ENCODE results near the gene ITGA2. TPM values are rescaled to one million over a fixed set of nuclear protein-coding genes. Genes with fewer than 3 reads are reported as not detected.

The ITGA2 gene
- total and polyA plus RNA-seq, 2 experiments from 2014 or later, result 2.5 to 10.2 TPM

DNA sequence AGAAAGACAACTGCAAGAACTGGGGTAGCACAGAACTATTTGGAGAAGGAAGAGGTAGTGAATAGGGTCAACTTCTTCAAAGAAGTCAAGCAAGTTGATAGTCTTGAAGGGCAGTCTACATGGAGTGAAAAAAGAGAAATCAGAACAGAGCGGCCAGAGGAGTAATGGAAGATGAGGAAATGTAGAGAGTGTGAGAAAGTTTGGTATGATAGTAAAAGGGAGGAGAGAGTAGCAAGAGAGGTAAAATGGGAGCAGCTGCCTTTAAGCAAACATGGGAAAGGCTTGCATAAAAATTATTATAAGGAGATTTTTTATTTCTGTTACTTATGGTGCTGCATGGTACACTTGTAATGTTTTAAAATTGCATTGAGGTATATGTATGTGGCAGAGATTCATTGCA lies 6.8 kb downstream of the ITGA2 start:
- Histone ChIP-seq H2AFZ (no peak overlapping the region), H3K4me1 (ENCODE audit: insufficient read depth) (no peaks in the 10 kb centered on the region), H3K9me3 (ENCODE audit: low read depth) (no peaks in the 10 kb centered on the region), H3K9me2 (replicated peaks; ENCODE audit: insufficient read depth) (no peaks in the 10 kb centered on the region), H3K4me3 (no peak overlapping the region), H3K27ac (no peak overlapping the region), H3K36me3 (replicated peaks; ENCODE audit: insufficient read depth, low read depth) (no peaks in the 10 kb centered on the region), H4K20me1 (ENCODE audit: insufficient read depth, poor library complexity, severe bottlenecking) (no peaks in the 10 kb centered on the region), H3K79me2 (peaks cover 17% of the 10 kb centered on the region), H3K27me3 (no peaks in the 10 kb centered on the region), H3K4me2 (no peak overlapping the region)
- 100% methylated on average over 1 of the region's 1 CpG for WGBS (ENCODE audit: low lambda C conversion rate, missing lambda C conversion rate)
- no peak for TF ChIP-seq EZH2phosphoT487 (IDR thresholded peaks at IDR 0.05; ENCODE audit: low read depth, severe bottlenecking, unreplicated experiment)
- TF ChIP-seq, protein P1, sequence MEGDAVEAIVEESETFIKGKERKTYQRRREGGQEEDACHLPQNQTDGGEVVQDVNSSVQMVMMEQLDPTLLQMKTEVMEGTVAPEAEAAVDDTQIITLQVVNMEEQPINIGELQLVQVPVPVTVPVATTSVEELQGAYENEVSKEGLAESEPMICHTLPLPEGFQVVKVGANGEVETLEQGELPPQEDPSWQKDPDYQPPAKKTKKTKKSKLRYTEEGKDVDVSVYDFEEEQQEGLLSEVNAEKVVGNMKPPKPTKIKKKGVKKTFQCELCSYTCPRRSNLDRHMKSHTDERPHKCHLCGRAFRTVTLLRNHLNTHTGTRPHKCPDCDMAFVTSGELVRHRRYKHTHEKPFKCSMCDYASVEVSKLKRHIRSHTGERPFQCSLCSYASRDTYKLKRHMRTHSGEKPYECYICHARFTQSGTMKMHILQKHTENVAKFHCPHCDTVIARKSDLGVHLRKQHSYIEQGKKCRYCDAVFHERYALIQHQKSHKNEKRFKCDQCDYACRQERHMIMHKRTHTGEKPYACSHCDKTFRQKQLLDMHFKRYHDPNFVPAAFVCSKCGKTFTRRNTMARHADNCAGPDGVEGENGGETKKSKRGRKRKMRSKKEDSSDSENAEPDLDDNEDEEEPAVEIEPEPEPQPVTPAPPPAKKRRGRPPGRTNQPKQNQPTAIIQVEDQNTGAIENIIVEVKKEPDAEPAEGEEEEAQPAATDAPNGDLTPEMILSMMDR (IDR thresholded peaks at IDR 0.05; ENCODE audit: poor library complexity), result no peak
- TF ChIP-seq EZH2 (IDR thresholded peaks at IDR 0.05; ENCODE audit: borderline replicate concordance), result no peak
- no peak for DNase-seq (ENCODE audit: low spot score)

DNA sequence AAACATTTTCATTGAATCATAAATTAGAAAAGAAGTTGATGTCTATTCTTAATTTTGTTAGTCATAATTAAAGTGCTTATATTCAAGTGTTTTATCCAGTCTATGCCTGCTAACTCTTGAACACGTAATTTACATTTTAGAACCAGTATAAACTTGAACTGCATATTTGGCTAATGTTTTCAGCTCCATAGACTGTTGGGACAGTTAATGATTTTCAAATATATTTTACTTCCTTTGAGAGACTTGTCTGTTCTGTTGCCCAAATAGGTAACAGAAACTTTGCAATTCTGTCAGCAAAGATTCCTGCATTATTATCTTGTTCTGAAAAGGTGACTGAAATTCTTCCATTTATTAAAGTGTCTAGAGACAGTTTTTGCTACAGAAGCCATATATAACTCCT lies 7.8 kb downstream of the ITGA2 start:
- peaks cover 8% of the 10 kb centered on the region for H3K79me2 ChIP-seq
- no peaks in the 10 kb centered on the region for H3K27me3 ChIP-seq
- H3K9me3 ChIP-seq (ENCODE audit: low read depth), result no peaks in the 10 kb centered on the region
- H3K4me1 ChIP-seq (ENCODE audit: insufficient read depth), result no peaks in the 10 kb centered on the region
- H3K36me3 ChIP-seq (replicated peaks; ENCODE audit: insufficient read depth, low read depth), result no peaks in the 10 kb centered on the region
- peak overlapping the region; percentile 48 for H3K27ac ChIP-seq
- no peak overlapping the region for H3K4me3 ChIP-seq
- TF ChIP-seq, protein P1 (IDR thresholded peaks at IDR 0.05; ENCODE audit: poor library complexity), result no peak
- TF ChIP-seq EZH2phosphoT487 (IDR thresholded peaks at IDR 0.05; ENCODE audit: low read depth, severe bottlenecking, unreplicated experiment), result no peak
- no peak for DNase-seq (ENCODE audit: low spot score)
- H3K4me2 ChIP-seq, result peak overlapping the region; percentile 55
- H3K9me2 ChIP-seq (replicated peaks; ENCODE audit: insufficient read depth), result no peaks in the 10 kb centered on the region
- peak overlapping the region; percentile 12 for H2AFZ ChIP-seq
- WGBS (ENCODE audit: low lambda C conversion rate, missing lambda C conversion rate), result 68% methylated on average over 1 of the region's 1 CpG
- H4K20me1 ChIP-seq (ENCODE audit: insufficient read depth, poor library complexity, severe bottlenecking), result no peaks in the 10 kb centered on the region

DNA sequence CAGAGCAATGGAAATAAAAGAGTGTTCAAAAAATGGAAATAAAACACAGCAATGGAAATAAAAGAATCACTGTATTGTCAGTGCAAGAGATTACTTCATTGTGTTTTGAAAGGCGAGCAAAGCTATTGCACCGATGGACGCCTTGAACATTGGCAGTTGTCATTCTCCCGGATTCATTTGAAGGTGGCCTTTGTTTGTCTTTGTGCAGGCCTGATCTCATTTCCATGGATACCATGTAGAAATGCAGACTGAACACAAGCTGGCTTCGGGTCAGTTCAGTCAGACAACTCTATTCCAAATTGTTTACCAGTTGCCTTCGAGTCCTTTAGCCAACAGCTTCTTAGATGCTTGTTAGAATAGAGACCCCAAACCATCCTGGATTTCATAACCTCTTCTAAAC lies 8.3 kb downstream of the ITGA2 start:
- TF ChIP-seq, protein P1 (IDR thresholded peaks at IDR 0.05; ENCODE audit: poor library complexity), result no peak
- no peak for TF ChIP-seq EZH2phosphoT487 (IDR thresholded peaks at IDR 0.05; ENCODE audit: low read depth, severe bottlenecking, unreplicated experiment)
- H4K20me1 ChIP-seq (ENCODE audit: insufficient read depth, poor library complexity, severe bottlenecking), result no peaks in the 10 kb centered on the region
- no peaks in the 10 kb centered on the region for H3K9me3 ChIP-seq (ENCODE audit: low read depth)
- no peaks in the 10 kb centered on the region for H3K4me1 ChIP-seq (ENCODE audit: insufficient read depth)
- DNase-seq (ENCODE audit: low spot score), result peak; percentile 30
- no peaks in the 10 kb centered on the region for H3K9me2 ChIP-seq (replicated peaks; ENCODE audit: insufficient read depth)
- no peak overlapping the region for H3K4me3 ChIP-seq
- 56% methylated on average over 6 of the region's 6 CpGs for WGBS (ENCODE audit: low lambda C conversion rate, missing lambda C conversion rate)
- peak overlapping the region; percentile 12 for H2AFZ ChIP-seq
- H3K79me2 ChIP-seq, result peaks cover 5% of the 10 kb centered on the region
- peak overlapping the region; percentile 48 for H3K27ac ChIP-seq
- H3K27me3 ChIP-seq, result no peaks in the 10 kb centered on the region
- H3K36me3 ChIP-seq (replicated peaks; ENCODE audit: insufficient read depth, low read depth), result no peaks in the 10 kb centered on the region
- H3K4me2 ChIP-seq, result peak overlapping the region; percentile 55
